CD4-positive, alpha-beta T cell treated with Interleukin-6 at 100 ng/mL for 8 hours (primary cell): ENCODE data around the gene WSB2.
"Not testable (repeated sequence)": the region's sequence is repeated elsewhere in the genome, so short reads cannot be mapped to it uniquely, and the experiment has no call there.

Source experiments
- DNase-seq: peaks from one replicate; pipeline ENCODE4 v3.0.0-alpha.2; 2020; ENCODE audit warnings: mixed read lengths, low spot score

WSB2 gene

DNA sequence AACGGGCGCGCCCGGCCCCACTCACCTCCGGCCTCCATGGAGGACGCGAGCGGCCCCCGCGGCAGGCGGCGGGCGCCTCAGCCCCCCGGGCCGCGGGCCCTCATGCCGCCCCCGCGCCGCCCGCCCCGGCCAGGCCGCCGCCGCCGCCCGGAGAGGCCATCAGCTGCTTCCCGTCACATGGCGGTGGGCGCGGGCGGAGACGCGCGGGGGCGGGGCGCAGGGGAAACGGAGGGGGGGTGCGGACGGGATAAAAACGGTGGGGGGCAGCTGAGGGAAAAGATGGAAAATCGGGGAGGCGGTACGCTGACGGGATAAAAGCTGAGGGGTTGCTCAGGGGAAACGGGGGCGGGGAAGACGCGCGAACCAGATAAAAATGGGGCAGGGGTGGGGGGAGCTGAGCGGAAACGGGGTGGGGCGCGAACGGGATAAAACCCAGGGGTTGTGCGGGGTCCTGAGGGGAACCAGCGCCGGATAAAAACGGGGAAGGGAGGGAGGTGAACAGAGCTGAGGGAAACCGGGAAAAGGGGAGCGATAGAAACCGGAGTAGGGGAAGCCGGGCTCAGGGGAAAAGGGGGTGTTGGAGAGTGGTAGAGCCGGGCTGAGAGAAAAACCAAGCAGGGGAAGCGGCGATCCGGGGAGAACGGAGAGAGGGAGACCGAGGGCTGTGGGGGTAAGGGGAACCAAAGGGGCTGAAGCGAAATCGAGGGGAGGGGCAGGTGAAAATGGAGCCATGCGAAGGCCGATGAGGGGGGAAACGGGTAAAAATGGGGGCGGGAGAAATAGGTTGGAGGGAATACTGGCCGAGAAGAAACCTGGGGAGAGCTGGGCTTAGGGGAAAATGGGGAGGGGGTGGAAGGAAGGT, at the start of gene WSB2:
Gene WSB2, minus strand, starts transcription at position 169 of the 862 bp plus-strand sequence. Its CDS starts 131 bp downstream, at position 38.
- DNase-seq = peak; percentile 32

DNA sequence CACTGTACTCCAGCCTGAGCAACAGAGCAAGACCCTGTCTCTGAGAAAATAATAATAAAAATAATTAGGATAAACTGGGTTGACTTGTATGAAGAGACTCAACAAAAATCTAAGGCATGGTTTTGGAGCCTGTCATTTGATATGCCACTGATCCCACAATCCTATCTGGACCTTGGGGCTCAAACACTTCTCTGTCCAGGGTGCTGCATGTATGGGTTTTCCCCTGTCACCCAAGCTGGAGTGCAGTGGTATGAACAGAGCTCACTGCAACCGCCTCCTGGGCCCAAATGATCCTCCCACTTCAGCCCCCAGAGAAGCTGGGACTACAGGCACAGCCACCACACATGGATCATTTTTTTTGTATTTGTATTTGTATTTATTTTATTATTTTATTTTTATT, 48.1 kb upstream of the WSB2 start:
- no peak for DNase-seq

DNA sequence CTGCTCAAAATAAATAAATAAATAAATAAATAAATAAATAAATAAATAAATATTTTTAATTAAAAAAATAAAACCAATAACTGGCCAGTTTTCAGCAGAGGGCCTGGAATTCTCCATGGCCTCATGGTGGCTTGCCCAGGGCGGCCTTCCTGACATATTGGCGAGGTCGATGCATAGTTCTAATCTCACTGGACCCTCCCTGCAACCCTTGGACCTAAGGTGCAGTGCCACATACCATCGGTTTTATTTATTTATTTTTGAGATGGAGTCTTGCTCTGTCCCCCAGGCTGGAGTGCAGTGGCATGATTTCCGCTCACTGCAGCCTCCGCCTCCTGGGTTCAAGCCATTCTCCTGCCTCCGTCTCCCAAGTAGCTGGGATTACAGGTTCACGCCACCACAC, 46.7 kb upstream of the WSB2 start:
- no peak for DNase-seq

DNA sequence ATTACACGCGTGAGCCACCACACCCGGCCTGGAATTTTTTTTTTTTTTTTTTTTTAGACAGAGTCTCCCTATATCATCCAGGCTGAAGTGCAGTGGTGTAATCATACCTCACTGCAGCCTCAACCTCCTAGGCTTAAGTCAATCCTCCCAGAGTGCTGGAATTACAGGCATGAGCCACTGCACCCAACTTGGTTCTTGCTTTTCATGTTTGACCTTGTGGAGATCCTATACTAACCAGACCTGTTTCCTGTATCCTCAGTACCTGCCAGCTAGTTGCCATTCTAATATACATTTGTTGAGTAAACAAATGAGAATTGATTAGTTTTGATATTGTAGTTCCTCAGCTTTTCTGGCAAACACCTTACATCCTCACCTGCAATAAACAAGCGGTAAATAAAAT, 46.0 kb upstream of the WSB2 start:
- no peak for DNase-seq

DNA sequence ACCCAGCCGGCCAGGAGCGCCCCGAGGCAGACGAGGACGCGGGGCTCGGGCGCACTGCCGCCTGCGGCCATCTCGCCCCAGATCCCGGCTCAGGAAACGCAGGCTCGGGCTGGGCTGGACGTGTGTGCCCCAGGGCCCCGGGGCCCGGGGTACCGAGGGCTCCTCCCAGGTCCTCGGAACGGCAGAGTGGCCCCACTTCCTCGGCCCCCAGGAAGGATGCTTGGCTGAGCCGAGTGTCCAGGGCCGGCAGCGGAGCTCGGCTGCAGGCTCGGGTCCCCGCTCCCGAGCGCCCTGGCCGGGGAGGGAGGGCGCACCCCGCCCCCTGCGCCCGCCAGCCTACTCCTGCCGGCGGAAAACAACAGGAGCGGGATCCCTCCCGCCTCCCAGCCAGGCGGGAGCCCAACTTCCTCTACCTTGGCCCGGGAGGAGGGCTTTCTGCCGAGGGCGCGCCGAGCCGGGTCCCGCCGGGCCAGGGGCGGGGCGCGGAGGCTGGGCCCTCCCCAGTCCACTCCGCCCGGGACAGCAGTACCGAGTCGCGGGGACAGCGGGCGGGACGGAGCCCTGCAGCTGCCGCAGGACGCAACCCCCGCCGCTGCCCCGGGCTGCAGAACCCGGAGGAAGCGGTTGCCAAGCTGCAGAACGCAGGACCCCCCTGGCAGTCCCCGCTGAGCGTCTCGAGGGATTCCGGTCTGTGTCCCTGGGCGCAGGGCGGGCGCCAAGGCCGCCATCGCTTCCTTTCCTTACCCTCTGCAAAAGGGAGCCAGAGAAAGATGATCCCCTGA, 42.8 kb upstream of the WSB2 start, which contains the start of gene VSIG10:
Gene VSIG10, minus strand, starts transcription at position 411 of the 782 bp plus-strand sequence. Its CDS starts 340 bp downstream, at position 71.
- DNase-seq = no peak

DNA sequence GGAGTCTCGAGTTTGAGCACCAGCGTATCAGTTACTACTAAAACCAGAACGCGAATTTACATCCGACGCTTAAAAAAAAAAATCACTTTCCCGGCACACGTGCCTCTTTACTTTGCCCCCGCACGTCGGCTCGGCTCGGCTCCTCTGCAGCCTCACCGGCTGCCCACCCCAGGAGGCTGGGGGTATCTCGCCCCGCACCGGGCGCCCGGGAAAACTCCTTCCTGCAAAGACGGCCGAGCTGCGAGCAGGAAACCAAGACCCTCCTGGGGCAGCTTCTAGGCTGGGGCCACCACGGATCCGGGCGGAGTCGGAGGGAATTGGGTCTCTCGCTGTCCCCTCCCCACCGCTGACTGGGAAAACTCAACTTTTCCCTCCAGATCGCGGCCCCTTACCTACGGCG, 42.2 kb upstream of the WSB2 start:
- no peak for DNase-seq

DNA sequence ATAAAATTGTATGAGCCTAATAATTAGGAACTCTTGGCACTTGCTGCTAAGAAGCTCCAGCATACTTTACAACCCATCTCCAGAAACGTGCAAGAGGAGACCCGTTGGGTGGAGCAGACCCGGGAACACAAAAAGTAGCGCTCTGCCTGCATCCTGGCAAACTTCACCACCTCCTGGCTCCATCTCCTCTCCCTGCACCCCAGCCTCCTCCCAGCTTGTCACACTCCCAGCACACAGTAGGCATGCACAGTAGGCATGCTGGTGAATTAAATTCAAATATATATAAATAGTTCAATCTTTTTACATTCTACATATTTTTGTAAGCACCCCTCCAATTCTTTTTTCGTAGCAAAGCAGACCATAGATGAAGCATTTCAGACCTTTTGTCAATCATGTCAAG, 41.6 kb upstream of the WSB2 start:
- DNase-seq = no peak

DNA sequence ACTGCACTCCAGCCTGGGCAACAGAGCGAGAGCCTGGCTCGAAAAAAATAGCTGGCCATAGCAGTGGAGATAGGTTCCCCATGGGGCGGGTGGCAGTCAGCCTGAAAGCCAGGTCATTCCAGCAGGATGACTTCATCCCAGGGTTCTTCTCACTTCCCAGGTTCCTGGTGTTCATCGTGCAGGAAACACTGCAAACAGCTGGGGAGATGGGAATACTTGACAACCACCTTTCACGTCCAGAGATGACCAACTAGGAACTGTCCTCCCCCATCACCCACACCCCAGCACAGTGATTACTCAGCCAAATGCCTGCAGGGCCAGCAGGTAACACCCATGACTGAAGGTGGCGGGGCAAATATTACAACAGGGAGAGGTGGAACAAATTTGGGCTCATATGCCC, 41.1 kb upstream of the WSB2 start:
- DNase-seq = no peak

DNA sequence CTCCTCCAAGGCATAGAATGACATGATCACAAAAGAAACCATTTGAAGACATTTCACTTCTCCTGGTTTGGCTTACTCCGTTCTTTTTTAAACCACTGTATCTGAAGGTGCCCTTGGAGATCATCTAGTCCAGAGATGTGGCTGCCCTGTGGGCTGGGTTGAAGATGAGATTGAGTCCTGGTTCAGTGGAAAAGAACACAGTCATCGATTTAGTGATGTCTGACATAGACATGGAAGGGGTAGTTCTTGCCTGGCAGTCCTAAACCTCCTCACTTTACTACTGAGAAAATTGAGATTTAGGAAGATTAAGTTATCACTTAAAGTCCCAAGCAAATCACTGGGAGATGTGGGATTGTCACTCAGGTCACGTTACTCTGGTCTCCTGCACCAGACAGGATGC, 40.1 kb upstream of the WSB2 start:
- no peak for DNase-seq

DNA sequence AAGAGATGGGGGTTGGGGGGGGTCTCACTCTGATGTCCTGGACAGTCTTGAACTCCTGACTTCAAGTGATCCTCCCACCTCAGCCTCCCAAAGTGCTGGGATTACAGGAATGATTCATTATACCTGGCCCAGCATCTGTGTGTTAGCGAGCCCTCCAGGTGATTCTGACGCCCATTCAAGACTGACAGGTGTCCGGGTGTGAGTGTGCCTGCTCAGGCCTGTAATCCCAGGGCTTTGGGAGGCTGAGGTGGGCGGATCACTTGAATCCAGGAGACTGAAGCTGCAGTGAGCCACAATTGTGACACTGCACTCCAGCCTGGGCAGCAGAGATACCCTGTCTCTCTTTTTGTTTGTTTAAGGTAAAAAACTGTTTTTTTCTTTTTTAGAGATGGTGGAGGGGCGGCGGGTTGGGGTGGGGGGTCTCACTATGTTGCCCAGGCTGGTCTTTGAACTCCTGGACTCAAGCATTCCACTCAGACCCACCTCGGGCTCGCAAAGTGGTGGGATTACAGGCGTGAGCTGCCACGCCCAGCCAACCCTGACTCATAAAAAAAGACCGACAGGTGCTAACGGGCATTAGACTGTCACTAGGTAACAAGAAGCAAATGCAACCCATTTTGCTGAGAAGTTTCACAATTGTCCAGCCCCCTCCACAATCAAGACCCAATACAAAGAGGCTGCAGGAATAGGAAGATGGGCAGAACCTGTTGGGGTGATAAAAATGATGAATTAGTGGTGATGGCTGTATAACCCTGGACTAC, 38.1 kb upstream of the WSB2 start:
- no peak for DNase-seq

DNA sequence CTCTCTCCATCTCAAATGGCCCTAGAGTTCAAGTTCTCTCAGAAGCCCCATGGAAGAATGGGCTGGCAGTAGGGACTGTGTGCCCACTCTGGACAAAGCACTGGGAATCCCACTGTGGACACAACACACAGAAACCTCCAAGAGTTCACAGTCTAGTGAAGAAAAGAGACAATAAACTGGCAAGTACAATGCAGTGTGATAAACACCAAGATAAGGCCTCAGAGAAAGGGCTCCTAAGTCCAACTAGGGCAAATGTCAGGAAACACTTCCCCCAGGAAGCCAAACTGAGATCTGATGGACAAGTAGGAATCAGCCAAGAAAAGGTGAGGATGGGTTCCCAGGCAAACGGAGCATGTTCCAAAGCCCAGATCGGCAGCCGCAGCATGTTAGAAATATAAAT, 37.4 kb upstream of the WSB2 start:
- no peak for DNase-seq

DNA sequence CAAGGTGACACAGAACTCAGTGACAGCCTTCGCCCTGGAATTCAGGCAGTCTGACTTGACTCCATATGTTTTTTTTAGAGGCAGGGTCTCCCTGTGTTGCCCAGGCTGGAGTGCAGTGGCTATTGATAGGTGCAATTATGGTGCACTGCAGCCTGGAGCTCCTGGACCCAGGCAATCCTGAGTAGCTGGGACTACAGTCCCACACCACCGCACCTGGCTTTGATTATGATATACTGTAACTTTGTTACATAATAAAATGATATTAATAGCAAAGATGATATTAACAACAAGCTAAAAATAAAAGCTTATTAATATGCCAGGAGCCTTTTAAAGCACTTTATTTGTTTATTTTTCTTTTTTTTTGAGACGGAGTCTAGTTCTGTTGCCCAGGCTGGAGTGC, 33.1 kb upstream of the WSB2 start:
- no peak for DNase-seq

DNA sequence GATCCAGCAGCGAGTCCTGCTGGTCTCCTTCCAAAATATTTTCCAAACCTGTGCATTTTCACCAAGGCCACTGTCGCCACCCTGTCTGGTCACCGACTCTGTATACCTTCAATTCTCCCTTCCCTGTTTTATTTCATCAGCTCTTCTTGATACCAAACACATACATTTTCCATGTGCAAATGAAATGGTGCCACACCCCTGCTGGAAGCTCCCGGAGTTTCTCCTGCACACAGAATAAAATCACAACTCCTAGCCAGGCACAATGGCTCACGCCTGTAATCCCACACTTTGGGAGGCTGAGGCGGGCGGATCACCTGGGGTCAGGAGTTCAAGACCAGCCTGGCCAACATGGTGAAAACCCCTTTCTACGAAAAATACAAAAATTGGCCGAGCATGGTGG, 28.8 kb upstream of the WSB2 start:
- no peak for DNase-seq

DNA sequence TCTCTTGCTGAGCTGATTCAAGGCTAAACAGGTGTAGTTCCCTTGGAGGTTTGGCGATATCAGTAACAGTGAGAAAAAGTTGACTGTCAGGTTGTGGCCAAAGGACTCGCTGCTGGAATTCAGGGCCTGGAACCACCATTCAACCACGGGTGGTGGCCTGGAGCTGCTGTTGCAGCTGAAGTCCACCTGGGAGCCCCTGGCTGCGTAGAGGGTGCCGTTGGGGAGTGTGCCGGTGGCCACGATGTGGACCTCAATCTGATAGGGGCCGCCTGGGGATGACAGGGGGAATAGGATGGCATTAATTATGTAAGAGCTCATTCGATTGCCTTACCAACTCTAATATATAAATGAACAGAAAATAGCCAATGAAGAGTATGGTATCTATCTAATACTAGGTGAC, 21.2 kb upstream of the WSB2 start:
- DNase-seq = no peak

DNA sequence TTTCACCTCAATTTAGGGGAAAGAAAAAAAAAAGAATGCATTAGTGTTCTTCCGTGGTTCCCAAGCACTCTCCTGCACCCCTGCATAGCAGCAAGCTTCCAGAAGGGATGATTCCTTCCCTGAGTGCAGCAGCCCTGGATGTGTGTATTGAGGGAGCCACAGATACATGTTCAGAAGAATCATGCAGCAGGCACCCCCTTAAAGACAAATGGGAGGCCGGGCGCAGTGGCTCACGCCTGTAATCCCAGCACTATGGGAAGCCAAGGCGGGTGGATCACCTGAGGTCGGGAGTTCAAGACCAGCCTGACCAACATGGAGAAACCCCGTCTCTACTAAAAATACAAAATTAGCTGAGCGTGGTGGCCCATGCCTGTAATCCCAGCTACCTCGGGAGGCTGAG, 20.5 kb upstream of the WSB2 start:
- not testable (repeated sequence) for DNase-seq

DNA sequence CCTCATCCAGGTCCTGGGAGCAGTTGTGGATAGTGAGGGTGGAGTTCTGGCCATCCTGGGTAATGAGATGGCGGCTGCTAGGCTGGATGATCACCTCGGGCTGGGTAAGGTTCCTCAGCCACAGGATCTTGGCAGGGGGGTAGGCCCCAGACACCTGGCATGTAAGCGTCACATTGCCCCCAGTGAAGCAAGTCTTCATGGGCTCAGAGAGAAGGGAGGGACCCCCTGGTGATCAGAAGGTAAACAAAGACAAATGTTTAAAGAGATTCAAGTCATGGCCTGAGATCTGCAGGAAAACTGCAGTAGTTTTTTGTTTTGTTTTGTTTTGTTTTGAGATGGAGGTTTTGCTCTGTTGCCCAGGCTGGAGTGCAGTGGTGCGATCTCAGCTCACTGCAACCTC, 12.8 kb upstream of the WSB2 start:
- no peak for DNase-seq

DNA sequence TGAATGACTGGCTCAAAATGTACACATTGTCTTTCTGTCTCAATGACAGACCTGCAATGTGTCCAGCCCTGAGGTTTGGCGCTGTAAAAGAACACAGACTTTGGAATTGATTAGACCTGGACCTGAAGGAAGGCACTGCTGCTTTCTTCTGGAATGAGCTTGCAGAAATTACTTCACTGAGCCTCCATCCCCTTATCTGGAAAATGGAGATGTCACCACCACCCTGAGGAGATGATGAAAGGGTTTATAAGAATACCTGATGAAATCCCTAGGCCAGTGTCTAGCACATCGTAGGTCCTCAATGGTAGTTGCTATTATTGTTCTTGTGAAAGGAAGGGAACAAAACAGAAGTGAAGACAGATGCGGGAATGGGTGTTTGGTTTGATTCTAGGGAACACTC, 9.7 kb upstream of the WSB2 start:
- no peak for DNase-seq

DNA sequence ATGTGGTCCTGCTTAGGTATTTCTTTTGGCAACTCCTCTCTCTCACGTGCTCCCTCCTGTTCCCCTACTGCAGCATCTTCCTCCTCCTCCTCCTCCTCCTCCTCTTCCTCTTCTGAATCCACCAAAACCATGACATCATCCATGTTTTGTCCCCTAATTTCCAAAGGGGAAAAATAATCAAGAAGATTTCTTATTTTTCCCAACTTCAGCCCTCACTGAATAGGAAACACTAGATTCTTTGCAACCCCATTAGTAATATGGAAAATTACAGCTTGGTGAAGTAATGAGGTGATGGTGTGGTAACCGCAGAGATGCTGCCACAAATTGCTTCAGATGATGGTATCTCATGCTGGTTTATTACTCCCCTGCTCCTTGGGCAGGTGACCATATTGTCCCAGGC, 7.5 kb upstream of the WSB2 start:
- DNase-seq = no peak

DNA sequence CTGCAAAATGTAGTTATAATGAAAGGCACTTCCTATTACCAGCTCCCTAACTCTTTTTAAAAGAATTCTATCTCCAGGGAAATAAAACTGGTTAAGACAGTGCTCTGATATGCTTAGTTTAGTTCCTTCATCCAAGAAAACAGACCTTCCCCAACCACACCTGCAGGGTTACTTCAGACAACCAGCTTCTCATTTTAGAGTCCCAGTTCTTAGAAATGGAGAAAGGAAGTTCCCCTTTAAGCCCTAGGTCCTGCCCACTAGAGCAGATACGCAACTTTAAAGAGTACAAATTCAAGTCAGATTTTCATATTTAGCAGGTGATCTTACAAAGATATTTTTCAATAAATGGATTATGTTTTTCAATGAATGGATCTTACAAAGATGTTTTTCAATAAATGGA, 4.4 kb upstream of the WSB2 start:
- no peak for DNase-seq

DNA sequence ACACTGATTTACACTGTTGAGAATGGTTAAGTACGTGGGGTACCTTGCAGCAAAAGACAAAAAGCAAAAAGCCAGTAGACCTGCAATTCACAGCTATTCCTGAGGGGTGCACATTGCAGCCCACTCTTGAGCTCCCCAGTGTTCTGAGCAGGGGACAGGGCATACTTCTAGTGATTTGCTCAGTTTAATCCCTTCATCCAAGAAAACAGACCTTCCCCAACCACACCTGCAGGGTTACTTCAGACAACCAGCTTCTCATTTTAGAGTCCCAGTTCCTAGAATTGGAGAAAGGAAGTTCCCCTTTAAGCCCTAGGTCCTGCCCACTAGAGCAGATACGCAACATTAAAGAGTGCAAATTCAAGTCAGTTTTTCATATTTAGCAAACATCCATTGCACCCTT, 3.6 kb upstream of the WSB2 start:
- DNase-seq = peak; percentile 16

DNA sequence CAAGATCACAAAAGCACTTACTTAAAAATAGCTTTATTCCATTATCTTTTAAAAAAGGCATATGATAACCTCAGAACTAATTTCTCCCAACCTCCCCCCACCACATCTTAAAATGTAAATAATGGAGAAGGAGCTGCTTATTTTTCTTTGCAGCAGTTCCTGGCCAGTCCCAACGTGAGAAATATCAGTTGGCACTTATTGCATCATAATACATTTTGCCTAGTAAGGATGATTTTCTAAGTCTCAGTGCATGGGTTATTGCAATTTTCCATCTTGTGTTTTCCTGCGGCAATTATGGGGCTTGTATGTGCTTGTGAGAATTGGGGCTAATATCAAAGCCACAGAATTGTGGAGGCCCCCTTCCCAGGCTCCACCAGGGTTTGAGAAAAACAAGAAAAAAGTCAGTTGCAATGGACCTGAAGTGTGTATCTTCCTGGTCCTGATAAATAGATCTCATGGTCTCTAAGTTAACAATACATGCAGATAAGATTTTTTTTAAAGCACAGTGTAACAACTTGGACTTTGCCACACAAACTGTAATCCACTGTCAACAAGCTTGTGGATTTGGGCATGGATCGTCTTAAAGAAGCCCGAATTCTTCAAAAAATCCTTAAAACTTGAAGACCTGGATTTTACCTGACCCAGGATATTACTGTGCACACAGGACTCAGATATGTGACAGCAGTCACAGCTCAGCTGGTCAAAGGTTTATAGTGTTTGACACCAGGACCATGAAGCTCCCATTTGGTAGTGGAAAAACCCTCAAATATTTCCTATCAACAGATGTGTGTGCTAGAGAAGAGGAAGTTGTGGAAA, 2.8 kb upstream of the WSB2 start:
- no peak for DNase-seq
